ENCODE results near the gene CRTC1. TPM values are rescaled to one million over a fixed set of nuclear protein-coding genes. Genes with fewer than 3 reads are reported as not detected.

Gene CRTC1
- total and polyA plus RNA-seq, 4 donors, result 1.5 to 3.5 (median 1.9) TPM

DNA sequence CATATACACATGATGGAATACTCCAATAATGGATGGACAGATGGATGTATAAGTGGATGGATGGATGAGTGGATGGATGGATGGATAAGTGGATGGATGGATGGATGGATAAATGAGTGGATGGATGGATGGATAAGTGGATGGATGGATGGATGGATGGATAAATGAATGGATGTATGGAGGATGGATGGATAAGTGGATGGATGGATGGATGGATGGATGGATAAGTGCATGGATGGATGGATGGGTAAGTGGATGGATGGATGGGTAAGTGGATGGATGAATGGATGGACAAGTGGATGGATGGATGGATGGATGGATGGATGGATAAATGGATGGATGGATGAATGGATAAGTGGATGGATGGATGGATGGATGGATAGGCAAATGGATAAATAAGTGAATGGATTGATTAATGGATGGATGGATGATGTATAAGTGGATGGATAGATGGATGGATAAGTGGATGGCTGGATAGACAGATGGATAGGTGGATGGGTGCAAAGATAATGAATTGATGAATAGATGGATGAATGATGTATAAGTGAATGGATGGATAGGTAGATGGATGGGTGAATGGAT, 116.0 kb downstream of the CRTC1 start (continued):
- TF ChIP-seq HNF4G (IDR thresholded peaks at IDR 0.05) (no peak), RXRA (IDR thresholded peaks at IDR 0.05) (no peak), FOXA2 (IDR thresholded peaks at IDR 0.05) (no peak), TAF1 (conservative IDR thresholded peaks at IDR 0.05) (no peak), HNF4A (conservative IDR thresholded peaks at IDR 0.05) (no peak), YY1 (IDR thresholded peaks at IDR 0.05) (no peak)
- TF ChIP-seq, protein P1, sequence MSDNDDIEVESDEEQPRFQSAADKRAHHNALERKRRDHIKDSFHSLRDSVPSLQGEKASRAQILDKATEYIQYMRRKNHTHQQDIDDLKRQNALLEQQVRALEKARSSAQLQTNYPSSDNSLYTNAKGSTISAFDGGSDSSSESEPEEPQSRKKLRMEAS (IDR thresholded peaks at IDR 0.05), result no peak

DNA sequence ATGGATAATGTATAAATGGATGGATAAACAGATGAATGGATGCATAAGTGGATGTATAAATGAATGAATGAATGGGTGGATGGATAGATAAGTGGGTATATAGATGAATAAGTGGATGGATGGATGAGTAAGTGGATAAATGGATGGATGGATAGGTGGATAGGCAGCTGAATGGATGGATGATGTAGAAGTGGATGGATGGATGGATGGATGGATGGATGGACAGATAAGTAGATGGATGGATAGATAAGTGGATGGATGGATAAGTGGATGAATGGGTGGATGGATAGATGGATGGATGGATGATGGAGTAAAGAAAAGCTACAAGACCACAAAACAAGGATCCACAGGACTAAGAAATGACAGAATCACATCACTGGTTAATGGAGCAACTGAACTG, 116.6 kb downstream of the CRTC1 start:
- Histone ChIP-seq H3K4me1 (ENCODE audit: control insufficient read depth in 4 of 4, insufficient read depth in 4 of 4, low read length in 3 of 4) (no peaks in the 10 kb centered on the region), H3K27me3 (ENCODE audit: control insufficient read depth in 4 of 4, insufficient read depth in 4 of 4, low read length in 3 of 4) (peaks cover 0 to 2% (median 0%) of the 10 kb centered on the region in 4 donors), H3K9me3 (ENCODE audit: control insufficient read depth in 4 of 4, low read length in 3 of 4) (no peaks in the 10 kb centered on the region), H3K27ac (ENCODE audit: low read depth in 1 of 2, low read length in 2 of 2) (no peak overlapping the region), H3K4me3 (ENCODE audit: low read depth in 1 of 3, low read length in 3 of 3) (no peak overlapping the region), H3K36me3 (ENCODE audit: control insufficient read depth in 4 of 4, insufficient read depth in 3 of 4, low read depth in 1 of 4, low read length in 3 of 4) (no peaks in the 10 kb centered on the region), H3K9ac (ENCODE audit: low read depth in 1 of 2, low read length in 2 of 2) (no peak overlapping the region)
- no peak for DNase-seq (ENCODE audit: low spot score)
- no peak for TF ChIP-seq EGR1 (IDR thresholded peaks at IDR 0.05; ENCODE audit: low read depth in 2 of 2)

DNA sequence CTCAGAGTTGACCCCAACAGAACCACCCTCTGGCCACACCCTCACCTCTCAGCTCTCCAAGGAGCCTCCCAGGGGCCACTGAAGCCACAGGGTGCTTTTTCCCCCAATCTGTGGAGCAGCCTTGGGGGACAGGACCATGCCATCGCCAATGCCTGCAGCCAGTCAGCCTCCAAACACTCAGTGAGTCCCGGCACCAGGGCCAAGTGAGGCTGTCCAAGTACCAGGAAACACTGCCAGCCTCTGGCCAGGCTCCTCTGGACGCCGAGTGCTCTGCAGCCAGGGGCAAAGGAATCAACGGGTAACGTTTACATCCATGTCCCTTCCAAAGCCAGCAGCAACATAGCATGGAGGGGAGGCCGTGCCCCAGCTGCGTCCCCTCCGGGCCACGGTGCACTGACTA, 117.2 kb downstream of the CRTC1 start:
- Histone ChIP-seq H3K27ac (ENCODE audit: low read depth in 1 of 2, low read length in 2 of 2) (no peak overlapping the region), H3K4me1 (ENCODE audit: control insufficient read depth in 4 of 4, insufficient read depth in 4 of 4, low read length in 3 of 4) (no peaks in the 10 kb centered on the region), H3K9me3 (ENCODE audit: control insufficient read depth in 4 of 4, low read length in 3 of 4) (no peaks in the 10 kb centered on the region), H3K36me3 (ENCODE audit: control insufficient read depth in 4 of 4, insufficient read depth in 3 of 4, low read depth in 1 of 4, low read length in 3 of 4) (no peaks in the 10 kb centered on the region), H3K9ac (ENCODE audit: low read depth in 1 of 2, low read length in 2 of 2) (no peak overlapping the region), H3K4me3 (ENCODE audit: low read depth in 1 of 3, low read length in 3 of 3) (no peak overlapping the region), H3K27me3 (ENCODE audit: control insufficient read depth in 4 of 4, insufficient read depth in 4 of 4, low read length in 3 of 4) (peaks cover 0 to 2% (median 0%) of the 10 kb centered on the region in 4 donors)
- DNase-seq (ENCODE audit: low spot score), result no peak
- no peak for TF ChIP-seq JUND (IDR thresholded peaks at IDR 0.05)
- TF ChIP-seq REST (IDR thresholded peaks at IDR 0.05), result no peak
- TF ChIP-seq, protein P2, sequence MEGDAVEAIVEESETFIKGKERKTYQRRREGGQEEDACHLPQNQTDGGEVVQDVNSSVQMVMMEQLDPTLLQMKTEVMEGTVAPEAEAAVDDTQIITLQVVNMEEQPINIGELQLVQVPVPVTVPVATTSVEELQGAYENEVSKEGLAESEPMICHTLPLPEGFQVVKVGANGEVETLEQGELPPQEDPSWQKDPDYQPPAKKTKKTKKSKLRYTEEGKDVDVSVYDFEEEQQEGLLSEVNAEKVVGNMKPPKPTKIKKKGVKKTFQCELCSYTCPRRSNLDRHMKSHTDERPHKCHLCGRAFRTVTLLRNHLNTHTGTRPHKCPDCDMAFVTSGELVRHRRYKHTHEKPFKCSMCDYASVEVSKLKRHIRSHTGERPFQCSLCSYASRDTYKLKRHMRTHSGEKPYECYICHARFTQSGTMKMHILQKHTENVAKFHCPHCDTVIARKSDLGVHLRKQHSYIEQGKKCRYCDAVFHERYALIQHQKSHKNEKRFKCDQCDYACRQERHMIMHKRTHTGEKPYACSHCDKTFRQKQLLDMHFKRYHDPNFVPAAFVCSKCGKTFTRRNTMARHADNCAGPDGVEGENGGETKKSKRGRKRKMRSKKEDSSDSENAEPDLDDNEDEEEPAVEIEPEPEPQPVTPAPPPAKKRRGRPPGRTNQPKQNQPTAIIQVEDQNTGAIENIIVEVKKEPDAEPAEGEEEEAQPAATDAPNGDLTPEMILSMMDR (IDR thresholded peaks at IDR 0.05; ENCODE audit: low read depth, low read length, missing input control), result no peak
- no peak for TF ChIP-seq HNF4A (conservative IDR thresholded peaks at IDR 0.05)
- no peak for TF ChIP-seq HNF4G (IDR thresholded peaks at IDR 0.05)
- no peak for TF ChIP-seq EGR1 (IDR thresholded peaks at IDR 0.05; ENCODE audit: low read depth in 2 of 2)
- no peak for TF ChIP-seq SP1 (IDR thresholded peaks at IDR 0.05)
- no peak for TF ChIP-seq TAF1 (conservative IDR thresholded peaks at IDR 0.05)
- TF ChIP-seq NR2F2 (IDR thresholded peaks at IDR 0.05), result no peak
- WGBS, result 74% methylated on average over 10 of the region's 10 CpGs

All from liver (tissue), 9 donors.